PC-3 (cell line): ENCODE data around the gene CLEC2L. TPM values are rescaled to one million over a fixed set of nuclear protein-coding genes. Genes with fewer than 3 reads are reported as not detected.
A peak's percentile ranks its signal among the peaks of the same experiment; 100 is the strongest.

Experiments
- ATAC-seq: fragments of 200-7000 bp; cut with Tn5 transposase; 2 replicates; pipeline ENCODE4 v1.9.1; 2020; ENCODE audit warnings: mild to moderate bottlenecking, moderate library complexity
- BruUV-seq: library from RNA; stranded (reverse); fragments of 400-500 nt; replicated peaks from 2 replicates; lab custom pipeline; 2021; lab: Mats Ljungman, UMichigan
- CTCF ChIA-PET: fragments of 300-600 bp; sonication (Branson Sonifier 250); formaldehyde crosslinking; loops from one replicate; lab custom pipeline; 2022; ENCODE audit warnings: antibody characterized with exemption; lab: Charles Lee
- POLR2A ChIA-PET: fragments of 300-600 bp; sonication (Branson Sonifier 250); formaldehyde crosslinking; loops from one replicate; lab custom pipeline; 2022; ENCODE audit warnings: antibody characterized with exemption; ENCODE audit not compliant: unreplicated experiment; lab: Charles Lee
- DNase-seq: peaks from one replicate; pipeline ENCODE4 v3.0.0-alpha.2; 2015
- H2AFZ ChIP-seq: fragments of 300-600 bp; sonication (generic); 2 replicates; pipeline ENCODE4 v1.6.0; 2016; ENCODE audit warnings: antibody characterized with exemption, low read length
- H3F3A ChIP-seq: fragments of 300-600 bp; sonication (generic); one replicate; pipeline ENCODE4 v1.6.0; 2017; ENCODE audit warnings: antibody characterized with exemption, low read length, control low read depth, mild to moderate bottlenecking; ENCODE audit not compliant: unreplicated experiment
- H3K27ac ChIP-seq: fragments of 300-600 bp; sonication (generic); 2 replicates; pipeline ENCODE4 v1.5.1; 2016; ENCODE audit warnings: mild to moderate bottlenecking, low read length
- H3K27me3 ChIP-seq: fragments of 300-600 bp; sonication (generic); 2 replicates; pipeline ENCODE4 v1.6.1; 2016; ENCODE audit warnings: low read length, mixed read lengths
- H3K36me3 ChIP-seq: fragments of 300-600 bp; sonication (generic); 2 replicates; pipeline ENCODE4 v1.6.1; 2016; ENCODE audit warnings: low read depth, mixed run types, low read length, mixed read lengths
- H3K4me1 ChIP-seq: fragments of 300-600 bp; sonication (generic); 2 replicates; pipeline ENCODE4 v1.5.1; 2016; ENCODE audit warnings: low read length; ENCODE audit not compliant: insufficient read depth
- H3K4me2 ChIP-seq: fragments of 300-600 bp; sonication (generic); 2 replicates; pipeline ENCODE4 v1.6.0; 2016; ENCODE audit warnings: low read length
- H3K4me3 ChIP-seq: fragments of 300-600 bp; sonication (generic); 2 replicates; pipeline ENCODE4 v1.5.1; 2016; ENCODE audit warnings: mild to moderate bottlenecking, low read length, mixed read lengths
- H3K79me2 ChIP-seq: fragments of 300-600 bp; sonication (generic); 2 replicates; pipeline ENCODE4 v1.6.1; 2017; ENCODE audit warnings: low read length, mixed read lengths
- H3K9ac ChIP-seq: fragments of 300-600 bp; sonication (generic); 2 replicates; pipeline ENCODE4 v1.6.0; 2016; ENCODE audit warnings: mild to moderate bottlenecking, low read length
- H3K9me2 ChIP-seq: fragments of 300-600 bp; sonication (generic); replicated peaks from 2 replicates; pipeline ENCODE4 v1.6.1; 2016; ENCODE audit warnings: mixed run types, low read length, mixed read lengths
- H3K9me3 ChIP-seq: fragments of 300-600 bp; sonication (generic); 2 replicates; pipeline ENCODE4 v1.6.1; 2016; ENCODE audit warnings: low read length, mixed read lengths
- H4K20me1 ChIP-seq: fragments of 300-600 bp; sonication (generic); 2 replicates; pipeline ENCODE4 v1.6.1; 2016; ENCODE audit warnings: low read length, mixed read lengths
- EZH2 ChIP-seq: fragments of 300-600 bp; sonication (generic); IDR thresholded peaks from one replicate; pipeline ENCODE4 v1.6.1; 2017; ENCODE audit warnings: antibody characterized with exemption, mild to moderate bottlenecking, low read length; ENCODE audit not compliant: unreplicated experiment
- EZH2phosphoT487 ChIP-seq: fragments of 300-600 bp; sonication (generic); IDR thresholded peaks from 2 replicates; pipeline ENCODE4 v1.6.1; 2018; ENCODE audit warnings: mild to moderate bottlenecking, antibody characterized with exemption, low read length, borderline replicate concordance
- intact Hi-C: fragments of 100-400 bp; cut with micrococcal nuclease; formaldehyde crosslinking; loops from 2 replicates; pipeline ENCODE4 v1.9.0; 2023
- total RNA-seq: library from RNA; depleted of rRNA; stranded (reverse); fragments of >200 nt; gene quantifications from 2 replicates; pipeline ENCODE4 v1.2.3, GENCODE V29; 2014
- TF ChIP-seq, protein P1 (sequence below): fragments of 300-600 bp; sonication (generic); conservative IDR thresholded peaks from 2 replicates; pipeline ENCODE4 v1.5.1; 2017; ENCODE audit warnings: antibody characterized with exemption, low read depth, mild to moderate bottlenecking, low read length

The CLEC2L gene
- total RNA-seq, 1 experiment from 2014 or later, result not detected

DNA sequence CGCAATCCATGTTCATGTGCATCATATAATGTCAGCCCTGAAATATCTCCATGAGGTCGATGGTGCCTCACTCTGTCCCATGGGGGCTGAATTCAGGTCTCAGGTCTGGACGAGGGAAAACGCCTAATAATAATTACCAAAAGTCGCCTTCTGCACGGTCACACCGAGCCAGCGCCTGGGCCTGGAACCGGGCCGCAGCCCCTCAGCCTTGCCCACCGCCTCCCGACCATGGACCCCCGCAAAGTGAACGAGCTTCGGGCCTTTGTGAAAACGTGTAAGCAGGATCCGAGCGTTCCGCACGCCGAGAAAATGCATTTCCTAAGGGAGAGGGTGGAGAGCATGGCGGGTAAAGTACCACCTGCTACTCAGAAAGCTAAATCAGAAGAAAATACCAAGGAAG lies 21.3 kb upstream of the CLEC2L start:
- BruUV-seq, result no TSS peak
- Histone ChIP-seq H3K4me3 (no peak overlapping the region), H3K4me2 (no peak overlapping the region), H3F3A (no peaks in the 10 kb centered on the region), H3K9me2 (no peaks in the 10 kb centered on the region), H4K20me1 (no peaks in the 10 kb centered on the region), H3K79me2 (no peaks in the 10 kb centered on the region), H3K9ac (no peak overlapping the region), H3K4me1 (no peaks in the 10 kb centered on the region), H2AFZ (no peak overlapping the region), H3K9me3 (no peaks in the 10 kb centered on the region), H3K36me3 (no peaks in the 10 kb centered on the region), H3K27me3 (no peaks in the 10 kb centered on the region), H3K27ac (no peak overlapping the region)
- TF ChIP-seq EZH2phosphoT487, result no peak
- TF ChIP-seq, protein P1, sequence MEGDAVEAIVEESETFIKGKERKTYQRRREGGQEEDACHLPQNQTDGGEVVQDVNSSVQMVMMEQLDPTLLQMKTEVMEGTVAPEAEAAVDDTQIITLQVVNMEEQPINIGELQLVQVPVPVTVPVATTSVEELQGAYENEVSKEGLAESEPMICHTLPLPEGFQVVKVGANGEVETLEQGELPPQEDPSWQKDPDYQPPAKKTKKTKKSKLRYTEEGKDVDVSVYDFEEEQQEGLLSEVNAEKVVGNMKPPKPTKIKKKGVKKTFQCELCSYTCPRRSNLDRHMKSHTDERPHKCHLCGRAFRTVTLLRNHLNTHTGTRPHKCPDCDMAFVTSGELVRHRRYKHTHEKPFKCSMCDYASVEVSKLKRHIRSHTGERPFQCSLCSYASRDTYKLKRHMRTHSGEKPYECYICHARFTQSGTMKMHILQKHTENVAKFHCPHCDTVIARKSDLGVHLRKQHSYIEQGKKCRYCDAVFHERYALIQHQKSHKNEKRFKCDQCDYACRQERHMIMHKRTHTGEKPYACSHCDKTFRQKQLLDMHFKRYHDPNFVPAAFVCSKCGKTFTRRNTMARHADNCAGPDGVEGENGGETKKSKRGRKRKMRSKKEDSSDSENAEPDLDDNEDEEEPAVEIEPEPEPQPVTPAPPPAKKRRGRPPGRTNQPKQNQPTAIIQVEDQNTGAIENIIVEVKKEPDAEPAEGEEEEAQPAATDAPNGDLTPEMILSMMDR, result no peak
- DNase-seq (no peak), ATAC-seq (no peak)
- CTCF ChIA-PET, result no interaction called here
- POLR2A ChIA-PET, result no interaction called here
- intact Hi-C loops, result loop anchor here (5.0 kb wide), 1 partner anchor 275 kb away; the partner anchor contains the start of gene HIPK2

- no peaks in the 10 kb centered on the region for H3F3A ChIP-seq
- ChIA-PET POLR2A (no interaction called here), CTCF (no interaction called here)
- no peak overlapping the region for H3K4me2 ChIP-seq
- no peak overlapping the region for H3K9ac ChIP-seq
- H3K27me3 ChIP-seq, result no peaks in the 10 kb centered on the region
- no peaks in the 10 kb centered on the region for H3K9me3 ChIP-seq
- H3K27ac ChIP-seq, result no peak overlapping the region
- no peaks in the 10 kb centered on the region for H4K20me1 ChIP-seq
- no peaks in the 10 kb centered on the region for H3K4me1 ChIP-seq
- no peak overlapping the region for H2AFZ ChIP-seq
- no peaks in the 10 kb centered on the region for H3K79me2 ChIP-seq
- DNase-seq (peak; percentile 9), ATAC-seq (no peak; the same call in 1 of the 2 replicates)
- intact Hi-C loops, result no loop called here
- BruUV-seq, result no TSS peak
- no peaks in the 10 kb centered on the region for H3K36me3 ChIP-seq
- no peaks in the 10 kb centered on the region for H3K9me2 ChIP-seq
- no peak overlapping the region for H3K4me3 ChIP-seq
- no peak for TF ChIP-seq EZH2
- TF ChIP-seq, protein P1, result peak; percentile 48
- no peak for TF ChIP-seq EZH2phosphoT487
These were observed 17.9 kb upstream of the CLEC2L start for GRCh38 chr7:139505563-139505962.

DNA sequence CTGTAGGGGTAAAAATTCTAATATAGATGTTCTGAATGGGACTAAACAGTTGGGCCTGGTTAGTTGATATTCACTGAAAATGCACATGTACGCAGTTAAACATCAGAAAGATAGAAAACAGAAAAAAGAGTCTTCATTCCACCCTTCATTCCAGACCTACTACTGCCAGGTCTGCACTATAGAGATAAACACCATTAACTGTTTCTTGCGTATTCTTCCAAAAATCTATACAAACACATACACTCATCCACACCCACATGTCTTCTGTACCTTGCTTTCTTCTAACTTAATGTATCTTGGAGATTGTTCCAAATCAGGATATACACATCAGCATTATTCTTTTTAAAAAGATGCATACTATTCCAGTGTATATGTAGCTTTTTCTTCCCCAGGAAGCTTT lies 13.9 kb upstream of the CLEC2L start:
- intact Hi-C loops, result no loop called here
- no peak overlapping the region for H3K4me2 ChIP-seq
- H3K9me2 ChIP-seq, result no peaks in the 10 kb centered on the region
- H3F3A ChIP-seq, result no peaks in the 10 kb centered on the region
- ChIA-PET CTCF (no interaction called here), POLR2A (no interaction called here)
- no peaks in the 10 kb centered on the region for H3K27me3 ChIP-seq
- no peak overlapping the region for H3K27ac ChIP-seq
- no peaks in the 10 kb centered on the region for H3K4me1 ChIP-seq
- ATAC-seq (no peak), DNase-seq (no peak)
- H3K9ac ChIP-seq, result no peak overlapping the region
- H3K79me2 ChIP-seq, result no peaks in the 10 kb centered on the region
- BruUV-seq, result no TSS peak
- no peak overlapping the region for H2AFZ ChIP-seq
- no peak overlapping the region for H3K4me3 ChIP-seq
- TF ChIP-seq EZH2 (no peak), EZH2phosphoT487 (no peak)
- TF ChIP-seq, protein P1, result no peak
- no peaks in the 10 kb centered on the region for H3K9me3 ChIP-seq
- H3K36me3 ChIP-seq, result no peaks in the 10 kb centered on the region
- no peaks in the 10 kb centered on the region for H4K20me1 ChIP-seq
